ENCODE data around the gene PUSL1.

The PUSL1 gene

DNA sequence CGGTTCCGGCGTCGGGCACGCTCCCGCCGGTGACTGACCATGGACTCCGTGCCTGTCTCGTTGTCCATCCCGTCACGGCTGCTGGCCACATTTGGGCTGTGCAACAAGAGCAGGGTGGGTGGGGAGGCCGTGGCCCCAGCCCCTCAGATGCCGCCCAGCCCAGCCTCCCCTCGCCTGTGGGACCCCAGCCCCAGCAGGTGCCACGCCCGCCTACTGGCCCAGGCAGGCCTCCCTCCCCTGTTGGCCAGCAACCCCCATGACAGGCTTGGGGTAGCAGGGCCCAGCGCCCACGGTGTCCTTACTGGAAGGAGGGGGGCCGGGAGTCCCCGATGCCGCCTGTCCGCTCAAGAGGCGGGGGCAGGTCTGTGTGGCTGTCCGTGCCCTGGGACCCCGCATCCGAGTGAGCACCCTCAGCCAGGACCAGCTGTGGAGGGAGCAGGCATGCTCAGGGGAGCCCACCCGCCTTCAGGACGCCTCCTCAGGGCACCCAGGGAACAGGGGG lies 33.7 kb downstream of the PUSL1 start:
- DNase-seq = no peak

DNA sequence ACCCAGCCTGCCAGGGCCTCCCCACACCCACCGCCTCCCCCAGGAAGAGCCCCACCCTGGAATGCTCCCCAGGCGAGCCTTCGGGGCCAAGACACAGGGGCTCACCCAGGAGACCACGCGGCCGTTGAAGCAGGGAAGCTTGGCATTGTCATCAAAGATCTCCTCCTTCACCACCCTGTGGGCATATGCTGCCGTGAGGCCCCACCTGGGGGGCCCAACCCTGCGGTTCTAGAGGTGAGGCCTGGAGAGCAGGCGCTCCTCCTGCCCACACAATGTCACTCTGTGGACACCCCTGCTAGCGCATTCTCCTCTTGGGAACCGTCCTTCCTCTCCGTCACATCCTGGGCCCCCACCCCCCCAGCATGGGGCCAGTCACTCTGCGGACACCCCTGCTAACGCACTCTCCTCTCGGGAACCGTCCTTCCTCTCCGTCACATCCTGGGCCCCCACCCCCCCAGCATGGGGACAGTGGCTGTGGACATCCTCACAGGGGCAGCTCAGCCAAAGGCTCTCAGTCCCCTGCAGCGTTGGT lies 34.3 kb downstream of the PUSL1 start:
- no peak for DNase-seq

DNA sequence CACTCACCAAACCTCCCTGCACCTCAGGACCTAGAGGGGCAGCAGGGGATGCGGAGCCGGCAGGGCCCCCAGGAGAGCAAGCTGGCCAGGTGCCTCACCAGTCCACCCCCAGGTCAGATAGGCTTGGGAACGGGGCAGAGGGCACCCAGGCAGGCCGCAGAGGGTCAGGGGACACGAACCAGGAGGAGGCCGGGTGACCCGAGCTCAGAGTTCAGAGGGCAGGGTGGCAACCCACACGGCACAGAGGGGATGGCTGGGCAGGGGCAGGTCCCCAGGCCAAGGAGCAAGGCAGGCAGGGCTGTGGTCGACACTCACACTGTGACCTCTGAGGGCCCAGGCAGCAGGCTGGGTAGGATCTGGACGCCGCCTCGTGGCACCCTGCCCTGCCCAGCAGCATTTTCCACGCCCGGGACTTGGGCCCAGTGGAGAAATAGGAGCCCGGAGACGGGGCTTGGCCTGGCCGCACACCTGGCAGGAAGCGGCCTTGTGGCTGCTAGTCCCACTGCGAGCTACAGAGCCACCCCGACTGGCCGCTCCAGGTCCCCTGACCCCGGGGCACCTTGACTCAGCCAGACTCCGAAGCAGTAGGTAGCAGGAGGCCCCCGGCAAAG lies 35.5 kb downstream of the PUSL1 start:
- DNase-seq = no peak

- DNase-seq = no peak
Measured at GRCh38 chr1:1344655-1345361, 36.4 kb downstream of the PUSL1 start.

- DNase-seq = no peak
Measured at GRCh38 chr1:1345384-1345783, 37.0 kb downstream of the PUSL1 start.

DNA sequence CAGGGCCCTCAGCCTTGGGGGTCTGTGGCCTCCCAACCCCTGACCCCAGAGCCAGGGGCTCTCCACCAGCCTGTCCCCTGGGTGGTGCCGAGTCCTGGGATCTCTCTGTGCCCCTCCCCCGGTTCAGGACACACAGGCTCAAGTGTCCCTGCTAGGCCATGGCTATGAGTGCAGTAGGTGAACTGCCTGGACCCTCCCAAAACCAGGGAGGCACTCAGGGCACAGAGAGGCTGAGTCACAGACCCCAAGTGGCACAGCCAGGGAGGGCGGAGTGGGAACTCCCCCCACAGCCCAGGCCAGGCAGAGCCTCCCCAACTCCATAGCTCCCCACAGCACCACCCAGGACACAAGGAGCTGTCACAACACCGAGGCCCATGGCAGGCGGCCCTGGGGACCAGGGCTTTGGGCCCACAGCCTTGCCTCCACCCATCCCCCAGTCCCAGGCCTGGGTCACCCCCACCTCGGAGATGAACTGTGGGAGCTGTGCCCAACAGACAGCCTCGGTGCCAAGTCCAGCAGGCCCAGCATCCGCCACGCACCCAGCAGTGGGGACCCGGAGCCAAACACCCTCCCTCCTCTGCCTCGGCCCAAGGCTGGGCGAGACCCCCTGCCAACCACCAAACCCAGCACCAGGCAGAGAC lies 37.6 kb downstream of the PUSL1 start:
- no peak for DNase-seq

GRCh38 chr1:1346501-1346890 lies 38.1 kb downstream of the PUSL1 start:
- no peak for DNase-seq

DNA sequence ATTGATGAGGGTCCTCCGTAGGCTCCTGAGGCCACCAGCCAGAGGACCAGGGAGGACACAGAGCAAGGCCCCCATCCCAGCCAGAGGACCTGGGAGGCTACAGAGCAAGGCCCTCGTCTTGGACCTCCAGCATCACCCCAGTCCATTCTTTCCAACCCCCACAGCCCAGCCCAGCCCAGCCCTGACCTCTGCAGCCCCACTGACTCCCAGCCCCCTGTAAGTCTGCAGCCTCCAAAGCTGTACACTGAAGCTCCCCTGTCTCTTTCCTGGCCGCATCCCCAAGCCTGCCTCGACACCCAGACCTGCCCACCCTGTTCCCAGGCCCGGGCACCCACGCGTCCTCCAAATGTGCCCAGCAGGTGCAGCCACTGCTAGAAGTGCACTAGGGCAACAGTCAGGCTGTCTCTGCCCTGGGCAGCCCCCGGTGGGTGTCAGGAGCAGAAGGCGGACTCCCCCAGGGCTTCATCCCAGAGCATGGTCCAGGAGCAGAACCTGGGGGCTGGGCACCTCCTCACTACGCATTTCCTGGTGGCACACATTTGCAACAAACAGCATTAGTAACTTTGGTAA lies 38.7 kb downstream of the PUSL1 start:
- no peak for DNase-seq

- no peak for DNase-seq
Measured at GRCh38 chr1:1347663-1348419, 39.4 kb downstream of the PUSL1 start.

- DNase-seq = no peak
Measured at GRCh38 chr1:1348420-1349255, 40.2 kb downstream of the PUSL1 start.

DNA sequence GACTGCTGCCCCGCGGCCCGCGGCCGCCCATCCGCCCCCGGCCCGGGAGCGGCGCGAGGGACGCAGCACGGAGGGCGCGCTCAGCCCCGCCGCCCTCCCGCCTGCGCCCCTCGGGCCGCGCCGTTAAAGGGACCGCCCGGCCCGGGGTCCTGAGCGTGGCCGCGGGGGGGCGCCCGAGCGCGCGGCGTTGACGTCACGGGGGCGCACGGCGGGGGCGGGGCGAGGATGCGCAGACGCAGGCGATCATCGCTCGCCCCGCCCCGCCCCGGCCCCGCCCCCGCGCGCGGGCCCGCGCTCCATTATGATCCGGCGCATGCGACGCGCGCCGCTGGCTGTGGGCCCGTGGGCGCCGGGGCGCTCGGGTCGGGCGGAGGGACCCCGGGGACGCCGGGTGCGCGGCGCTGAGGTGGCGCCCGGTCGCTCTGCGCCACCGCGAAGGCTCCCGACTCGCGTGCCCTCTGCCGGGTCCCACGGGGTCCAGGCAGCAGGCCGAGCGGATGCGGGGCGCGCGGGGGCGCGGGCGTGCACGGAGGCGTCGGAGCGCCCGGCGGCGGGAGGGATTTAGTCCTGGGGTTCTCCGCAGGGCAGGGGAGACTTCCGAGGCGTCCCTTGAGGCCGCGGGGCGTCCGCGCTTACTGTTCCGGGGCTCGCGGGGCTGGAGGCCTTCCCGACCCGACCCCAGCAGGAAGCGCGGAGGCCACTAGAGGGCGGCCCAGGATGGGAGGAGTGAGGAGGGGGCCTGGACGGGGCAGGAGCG lies 41.0 kb downstream of the PUSL1 start, which contains the start of gene DVL1:
Gene DVL1 (minus strand): TSS at position 163 of the 757 bp plus-strand sequence. CDS start 353 bp downstream, outside the sequence.
- DNase-seq = peak; percentile 80

- DNase-seq = no peak
Measured at GRCh38 chr1:1351511-1352427, 43.4 kb downstream of the PUSL1 start.

GRCh38 chr1:1352786-1353388 lies 44.5 kb downstream of the PUSL1 start:
- DNase-seq = no peak

DNA sequence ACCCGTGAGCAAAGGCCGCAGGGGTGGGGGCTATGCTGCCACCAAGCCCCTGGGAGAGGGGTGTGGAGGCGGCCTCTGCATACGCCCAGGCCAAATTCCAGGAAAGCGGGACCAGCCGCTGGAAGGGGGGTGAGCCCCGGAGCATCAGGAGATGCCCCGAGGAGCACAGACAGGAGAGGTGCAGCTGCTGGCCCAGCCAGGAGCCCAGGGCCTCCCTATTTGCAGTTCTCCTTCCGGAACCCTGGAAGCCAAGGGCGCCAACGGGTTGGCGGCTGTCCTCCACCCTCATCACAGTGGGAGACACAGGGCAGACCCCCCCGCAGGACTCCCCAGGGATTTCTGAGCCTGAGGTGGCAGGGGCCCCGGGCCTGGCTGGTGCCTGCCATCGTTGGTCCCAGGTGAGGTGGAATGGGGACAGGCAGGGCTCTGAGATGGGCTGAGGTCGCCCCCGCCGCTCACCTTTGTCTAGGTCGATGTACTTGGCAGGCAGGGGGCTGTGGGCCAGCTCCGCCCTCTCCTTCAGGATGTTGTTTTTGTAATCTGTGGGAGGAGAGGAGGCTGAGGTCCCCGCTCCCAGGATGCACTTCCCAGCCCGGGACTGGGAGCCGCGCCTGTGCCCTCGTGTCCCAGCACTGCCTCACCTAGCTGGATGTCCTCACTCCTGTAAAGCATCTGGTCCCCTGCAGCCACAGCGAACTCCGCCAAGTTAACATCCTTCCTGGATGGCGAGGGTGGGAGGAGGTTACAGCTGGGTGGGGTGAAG lies 45.2 kb downstream of the PUSL1 start:
- DNase-seq = no peak

- DNase-seq = no peak
Measured at GRCh38 chr1:1354271-1355247, 46.2 kb downstream of the PUSL1 start.

DNA sequence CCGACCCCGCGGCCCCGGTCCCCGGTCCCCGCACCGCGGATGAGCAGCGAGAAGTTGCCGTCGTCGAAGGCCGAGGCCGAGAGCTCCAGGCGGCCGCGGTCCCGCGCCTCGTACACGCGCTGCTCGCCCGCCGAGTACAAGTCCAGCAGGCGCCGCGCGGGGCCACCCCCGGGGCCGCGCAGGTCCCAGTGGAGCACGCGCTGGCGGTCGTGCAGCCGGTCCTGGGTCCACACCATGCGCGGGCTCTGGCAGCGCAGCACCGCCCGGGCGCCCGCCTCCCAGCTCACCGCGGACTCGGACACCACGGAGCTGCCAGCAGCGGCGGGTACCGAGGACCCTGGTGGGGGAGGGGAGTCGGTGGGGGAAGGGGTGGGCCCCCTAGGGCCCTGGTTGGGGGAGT lies 47.0 kb downstream of the PUSL1 start:
- DNase-seq = no peak

DNA sequence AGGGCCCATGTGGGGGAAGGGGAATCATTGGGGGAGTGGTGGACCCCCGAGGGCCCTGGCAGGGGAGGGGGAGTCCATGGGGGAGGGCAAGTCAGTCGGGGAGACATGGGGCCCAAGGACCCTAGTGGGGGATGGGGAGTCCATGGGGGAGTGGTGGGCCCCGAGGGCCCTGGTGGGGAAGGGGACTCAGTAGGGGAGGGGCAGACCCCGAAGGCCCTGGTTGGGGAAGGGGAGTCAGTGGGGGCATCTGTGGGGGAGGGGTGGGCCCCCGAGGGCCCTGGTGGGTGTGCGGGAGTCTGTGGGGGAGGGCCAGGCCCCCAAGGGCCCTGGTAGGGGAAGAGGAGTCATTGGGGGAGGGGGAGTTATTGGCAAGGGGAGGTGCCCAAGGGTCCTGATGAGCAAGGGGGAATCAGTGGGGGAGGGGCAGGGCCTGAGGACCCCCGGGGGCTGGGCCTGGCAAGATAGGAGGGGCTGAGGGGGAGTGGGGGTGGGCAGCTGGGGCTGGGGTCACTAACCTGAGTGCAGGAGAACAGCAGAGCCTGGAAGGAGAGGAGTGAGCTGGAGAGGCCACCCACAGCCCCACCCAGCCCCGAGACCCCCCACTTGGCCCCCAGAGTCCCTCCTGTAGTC lies 47.9 kb downstream of the PUSL1 start:
- no peak for DNase-seq
